Activated gamma-delta T cell treated with Interleukin-2 at 50 U/mL for 16 hours (primary cell): ENCODE results near the gene MDM1.

ENCODE experiments used
- DNase-seq: peaks from one replicate; pipeline ENCODE4 v3.0.0-alpha.2; 2020

Gene MDM1

GRCh38 chr12:68319988-68320623 lies 12.1 kb downstream of the MDM1 start:
- no peak for DNase-seq

DNA sequence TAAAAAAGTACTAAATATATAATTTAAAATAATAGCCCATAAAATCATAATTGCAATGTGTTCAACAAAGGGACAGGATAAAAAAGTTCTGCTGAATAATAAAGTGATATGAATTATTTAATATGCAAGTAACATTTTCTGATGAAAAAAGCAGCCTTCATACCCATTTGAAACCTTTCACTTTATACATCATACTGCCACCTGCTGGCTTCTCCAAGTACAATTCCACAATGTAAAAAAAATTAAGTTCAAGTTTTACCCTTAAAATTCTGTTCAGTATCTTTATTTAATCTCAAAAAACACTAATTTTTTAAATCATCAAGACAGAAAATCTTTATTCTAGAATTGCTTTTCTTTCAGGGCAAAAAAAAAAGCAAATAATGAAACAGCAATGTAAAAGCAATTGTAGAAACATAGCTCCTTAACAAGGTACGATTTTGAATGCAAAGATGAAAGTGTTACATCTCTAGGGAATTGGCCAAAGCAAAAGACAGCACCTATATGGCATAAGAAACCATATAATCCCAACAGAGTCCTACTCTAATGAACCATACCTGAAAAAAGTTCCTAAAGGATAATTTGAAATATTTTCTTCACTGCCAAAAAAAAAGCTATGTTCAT lies 15.0 kb downstream of the MDM1 start:
- peak; percentile 53 for DNase-seq

DNA sequence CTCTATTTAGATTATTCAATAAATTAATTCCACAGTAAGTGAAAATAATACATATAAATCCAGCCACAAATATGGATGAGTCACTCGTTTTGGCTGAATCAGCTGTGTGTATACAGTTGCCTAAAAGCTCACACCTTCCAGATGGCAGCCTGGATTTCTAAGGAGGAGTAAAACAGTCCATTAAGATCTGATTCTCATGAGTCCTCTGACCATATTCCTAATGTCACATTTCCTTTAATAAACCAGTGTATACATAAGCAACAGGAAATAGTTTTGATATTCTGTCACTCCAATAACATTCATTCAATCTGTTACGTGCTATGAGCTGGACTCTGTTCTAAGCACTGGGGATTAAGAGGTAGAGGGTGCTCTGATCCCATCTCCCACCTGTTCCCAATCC lies 21.8 kb downstream of the MDM1 start:
- no peak for DNase-seq

DNA sequence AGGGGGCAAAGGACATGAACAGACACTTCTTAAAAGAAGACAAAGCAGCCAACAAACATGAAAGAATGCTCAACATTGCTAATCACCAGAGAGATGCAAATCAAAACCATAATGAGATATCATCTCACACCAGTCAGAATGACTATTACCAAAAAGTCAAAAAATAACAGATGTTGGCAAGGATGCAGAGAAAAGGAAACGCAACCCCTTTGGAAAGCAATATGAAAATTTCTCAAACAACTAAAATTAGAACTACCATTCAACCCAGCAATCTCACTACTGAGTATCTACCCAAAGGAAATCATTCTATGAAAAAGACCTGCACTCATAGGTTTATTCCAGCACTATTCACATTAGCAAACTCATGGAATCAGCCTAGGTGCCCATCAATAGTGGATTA lies 25.6 kb downstream of the MDM1 start:
- no peak for DNase-seq

DNA sequence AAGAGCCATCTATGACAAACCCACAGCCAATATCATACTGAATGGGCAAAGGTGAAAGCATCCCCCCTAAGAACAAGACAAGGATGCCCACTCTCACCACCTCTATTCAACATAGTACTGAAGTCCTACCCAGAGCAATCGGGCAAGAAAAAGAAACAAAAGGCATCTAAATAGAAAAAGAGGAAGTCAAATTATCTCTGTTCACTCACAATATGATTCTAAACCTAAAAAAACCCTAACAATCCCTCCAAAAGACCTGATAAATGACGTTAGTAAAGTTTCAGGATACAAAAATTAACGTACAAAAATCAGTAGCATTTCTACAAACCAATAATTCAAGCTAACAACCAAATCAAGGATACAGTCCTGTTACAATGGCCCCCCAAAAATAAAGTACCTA lies 26.9 kb downstream of the MDM1 start:
- no peak for DNase-seq

DNA sequence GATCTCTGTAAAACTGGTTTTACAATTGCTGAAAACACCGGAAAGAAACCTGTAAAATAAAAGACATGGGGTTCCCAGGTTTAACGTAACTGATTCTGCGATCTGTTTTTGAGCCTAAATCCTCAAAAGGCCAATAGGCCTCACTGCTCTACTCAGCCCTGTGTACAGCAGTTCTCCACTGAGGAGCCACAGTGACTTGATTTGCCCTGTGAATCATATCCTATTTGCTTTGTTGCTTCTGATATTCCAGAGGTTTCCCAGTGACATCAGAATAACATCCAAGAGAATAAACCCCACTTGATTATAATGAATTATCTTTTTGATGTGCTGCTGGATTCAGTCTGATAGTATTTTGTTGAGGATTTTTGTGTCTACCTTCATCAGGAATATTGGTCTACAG lies 27.5 kb downstream of the MDM1 start:
- no peak for DNase-seq

DNA sequence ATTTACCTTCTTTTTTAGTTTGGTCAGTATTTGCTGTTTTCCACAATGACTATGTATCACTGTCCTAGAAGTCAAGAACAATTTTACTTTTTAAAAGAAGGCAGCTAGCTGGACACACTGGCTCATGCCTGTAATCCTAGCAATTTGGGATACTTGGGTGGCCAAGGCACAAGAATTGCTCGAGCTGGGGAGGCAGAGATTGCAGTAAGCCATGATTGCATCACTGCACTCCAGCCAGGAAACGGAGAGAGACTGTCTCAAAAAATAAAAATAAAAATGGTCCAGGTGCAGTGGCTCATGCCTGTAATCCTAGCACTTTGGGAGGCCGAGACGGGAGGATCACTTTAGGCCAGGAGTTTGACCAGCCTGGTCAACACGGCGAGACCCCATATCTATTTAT lies 28.3 kb downstream of the MDM1 start:
- no peak for DNase-seq

- no peak for DNase-seq
Measured at GRCh38 chr12:68297929-68298328, 34.2 kb downstream of the MDM1 start.

DNA sequence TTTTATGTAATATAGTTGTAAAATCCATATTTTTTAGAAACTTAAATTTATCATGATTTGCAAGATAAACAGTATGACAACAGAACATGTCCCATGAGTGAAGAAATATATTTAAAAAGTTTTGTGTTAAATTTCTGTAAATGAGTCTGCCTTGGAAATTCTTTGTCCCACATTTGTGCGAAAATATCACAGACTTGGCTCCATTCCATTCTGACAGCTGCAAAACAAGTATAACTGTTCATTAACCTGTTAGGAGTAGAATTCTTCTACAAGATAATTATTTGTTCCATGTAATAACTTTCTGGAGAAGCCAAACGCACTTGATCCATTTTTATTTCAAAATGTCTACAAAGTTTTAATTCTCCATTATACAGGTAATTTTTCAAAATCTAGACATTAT lies 37.9 kb downstream of the MDM1 start:
- DNase-seq, result no peak

- no peak for DNase-seq
Measured at GRCh38 chr12:68293347-68293746, 38.8 kb downstream of the MDM1 start.

DNA sequence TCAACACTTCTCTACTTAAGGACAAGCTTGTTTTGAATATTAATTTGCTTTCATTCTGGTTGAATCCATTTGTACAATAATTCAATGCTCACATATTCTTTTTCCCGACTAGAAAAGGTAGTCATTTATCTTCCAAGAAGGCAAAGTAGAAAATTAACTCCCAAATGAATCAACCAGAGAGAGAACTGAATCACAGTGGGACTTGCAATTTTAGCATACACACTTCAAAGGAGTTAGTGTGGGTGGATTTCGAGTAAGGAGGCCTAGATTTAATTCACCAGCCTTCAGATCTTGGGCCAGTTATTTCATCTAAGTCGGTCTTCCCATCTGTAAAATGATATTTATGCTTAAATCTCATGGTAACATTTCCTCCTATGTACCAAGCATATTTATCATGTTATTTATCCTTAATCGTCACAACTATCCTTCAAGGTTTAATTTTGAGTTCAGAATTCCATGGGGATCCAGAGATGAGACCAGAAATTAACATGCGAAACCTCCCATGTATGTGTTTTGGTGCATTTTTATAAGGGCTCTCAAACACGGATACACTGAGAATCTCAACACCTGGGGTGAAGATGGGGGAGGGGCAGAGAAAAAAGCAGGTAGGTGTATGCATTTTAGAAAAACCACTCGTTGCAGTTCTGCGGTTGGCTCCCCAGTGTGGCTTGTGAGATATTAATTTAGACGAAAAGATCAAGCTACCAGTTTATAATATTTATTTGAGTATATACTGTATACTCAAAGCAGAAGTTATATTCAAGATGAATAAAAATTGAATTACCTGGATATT lies 39.8 kb downstream of the MDM1 start:
- DNase-seq, result no peak

GRCh38 chr12:68291396-68292036 lies 40.6 kb downstream of the MDM1 start:
- no peak for DNase-seq

- DNase-seq, result peak; percentile 4
Measured at GRCh38 chr12:68290126-68290525, 42.0 kb downstream of the MDM1 start.

DNA sequence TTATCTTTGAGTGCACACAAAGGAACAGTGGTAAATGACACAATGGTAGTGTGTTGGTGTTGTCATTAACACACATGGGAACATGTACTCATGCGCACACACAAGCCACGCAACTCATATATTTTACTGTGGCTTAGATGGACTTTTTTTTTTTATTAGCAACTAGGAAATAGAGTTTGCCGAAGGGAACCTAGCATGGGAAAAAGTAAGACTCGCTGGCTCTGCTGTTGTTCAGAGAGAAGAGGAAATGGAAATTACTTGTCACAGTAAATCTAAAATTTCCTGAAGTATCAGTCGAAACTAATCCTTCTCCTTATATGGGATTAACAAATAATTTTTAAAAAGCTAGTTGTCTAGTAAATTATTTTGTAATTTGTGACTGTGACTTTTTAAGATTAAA lies 45.1 kb downstream of the MDM1 start:
- DNase-seq, result no peak

DNA sequence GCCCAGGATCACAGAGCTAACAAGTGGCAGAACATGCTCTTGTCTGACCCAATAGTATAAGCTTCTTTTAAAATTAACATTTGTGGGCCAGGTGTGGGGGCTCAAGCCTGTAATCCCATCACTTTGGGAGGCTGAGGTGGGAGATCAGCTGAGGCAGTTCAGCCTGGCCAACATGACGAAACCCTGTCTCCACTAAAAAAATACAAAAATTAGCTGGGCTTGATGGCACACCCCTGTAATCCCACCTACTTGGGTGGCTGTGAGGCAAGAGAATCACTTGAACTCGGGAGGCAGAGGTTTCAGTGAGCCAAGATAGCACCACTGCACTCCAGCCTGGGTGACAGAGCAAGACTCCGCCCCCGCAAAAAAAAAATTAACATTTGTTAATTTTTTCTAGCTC lies 45.8 kb downstream of the MDM1 start:
- no peak for DNase-seq

- DNase-seq, result no peak
Measured at GRCh38 chr12:68285541-68285940, 46.6 kb downstream of the MDM1 start.

DNA sequence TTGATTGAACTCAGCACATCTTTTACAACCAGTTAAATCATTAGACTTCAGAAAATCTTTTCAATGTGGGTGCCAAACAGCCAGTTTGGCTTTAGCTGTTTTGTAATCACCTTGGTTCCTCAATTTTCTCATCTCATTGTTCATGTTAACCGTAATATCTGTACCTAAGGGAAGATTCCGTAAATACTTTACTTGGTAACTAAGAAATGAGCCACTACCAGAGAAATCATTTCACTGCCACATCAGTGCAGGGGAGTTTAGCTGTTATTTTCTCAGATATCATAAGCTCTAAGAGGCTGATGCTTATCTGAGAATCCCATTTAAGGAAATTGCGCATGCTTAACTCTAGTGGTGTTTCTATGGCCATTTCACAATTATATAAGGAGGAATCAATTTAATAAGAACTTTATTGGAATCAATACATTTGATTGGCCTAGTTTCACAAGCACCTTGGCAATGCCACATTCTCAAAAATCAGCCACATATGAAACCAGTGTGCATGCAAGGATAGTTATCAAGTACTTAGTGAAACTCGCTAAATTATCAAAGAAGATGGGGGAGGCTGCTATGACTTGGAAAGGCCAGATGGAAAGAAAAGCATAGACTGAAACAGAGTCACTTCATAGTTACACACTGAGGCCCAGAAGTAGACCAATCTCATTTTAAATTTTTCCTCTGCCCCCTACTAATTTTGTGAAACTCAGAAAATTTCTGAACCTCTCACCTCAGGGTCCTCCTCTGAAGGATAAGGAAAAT lies 50.7 kb downstream of the MDM1 start:
- no peak for DNase-seq

GRCh38 chr12:68280240-68280639 lies 51.9 kb downstream of the MDM1 start:
- DNase-seq, result no peak

DNA sequence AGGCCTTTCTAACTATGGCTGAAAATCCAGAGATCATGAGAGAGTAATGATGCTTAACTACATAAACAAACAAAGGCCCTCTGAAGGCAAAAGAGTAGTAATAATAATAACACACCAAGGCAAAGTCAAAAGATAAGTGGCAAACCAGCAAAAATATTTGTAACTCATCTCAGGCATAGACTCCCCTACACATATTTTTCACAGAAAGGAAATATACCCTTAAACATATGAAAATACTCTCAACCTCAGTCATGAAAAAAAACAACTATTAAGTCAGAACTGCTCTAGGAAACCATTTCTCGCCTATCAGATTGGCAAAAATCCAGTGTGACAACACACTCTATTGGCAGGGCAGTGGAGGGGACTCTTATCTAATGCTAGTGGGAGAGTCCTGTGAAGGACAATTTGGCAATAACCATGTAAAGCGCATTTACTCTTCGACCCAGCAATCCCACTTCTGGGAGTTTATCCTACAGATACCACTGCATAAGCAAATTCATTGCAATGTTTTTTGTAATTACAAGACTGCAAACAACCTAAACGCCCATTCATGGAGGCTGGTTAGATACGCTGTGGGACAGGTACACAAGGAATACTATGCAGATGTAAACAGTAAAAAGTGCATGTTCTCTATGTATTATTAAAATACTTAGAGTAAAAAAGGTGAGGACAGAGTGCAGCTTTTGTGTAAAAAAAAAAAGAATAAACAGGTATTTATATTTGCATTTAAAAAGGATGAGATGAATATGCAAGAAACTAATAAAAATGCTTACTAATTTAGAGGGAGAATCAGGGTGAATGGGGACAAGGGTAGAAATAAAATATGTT lies 52.7 kb downstream of the MDM1 start:
- no peak for DNase-seq

DNA sequence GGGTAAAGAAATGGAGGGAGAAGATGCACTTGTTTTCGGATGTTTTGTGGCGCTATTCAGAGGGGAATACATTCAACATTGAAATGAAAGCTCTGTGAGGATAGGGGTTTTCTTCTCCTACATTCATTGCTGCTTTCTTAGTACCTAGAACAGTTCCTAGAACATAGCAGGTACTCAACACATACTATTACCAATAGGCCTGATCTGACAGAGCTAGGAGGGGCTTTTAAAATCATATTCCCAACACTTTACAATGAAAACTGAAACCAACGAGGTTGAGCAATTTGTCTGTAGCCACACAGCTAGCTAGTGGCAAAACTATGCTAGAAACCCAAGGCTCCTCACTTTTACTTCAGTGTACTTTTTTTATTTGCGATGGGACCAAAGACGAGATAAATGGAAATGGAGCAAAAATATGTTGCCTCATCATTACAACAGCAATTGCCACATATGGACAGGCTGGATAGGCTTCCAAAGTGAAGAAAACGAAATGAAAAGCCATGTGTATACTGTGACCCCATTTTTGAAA lies 55.7 kb downstream of the MDM1 start:
- DNase-seq, result no peak

DNA sequence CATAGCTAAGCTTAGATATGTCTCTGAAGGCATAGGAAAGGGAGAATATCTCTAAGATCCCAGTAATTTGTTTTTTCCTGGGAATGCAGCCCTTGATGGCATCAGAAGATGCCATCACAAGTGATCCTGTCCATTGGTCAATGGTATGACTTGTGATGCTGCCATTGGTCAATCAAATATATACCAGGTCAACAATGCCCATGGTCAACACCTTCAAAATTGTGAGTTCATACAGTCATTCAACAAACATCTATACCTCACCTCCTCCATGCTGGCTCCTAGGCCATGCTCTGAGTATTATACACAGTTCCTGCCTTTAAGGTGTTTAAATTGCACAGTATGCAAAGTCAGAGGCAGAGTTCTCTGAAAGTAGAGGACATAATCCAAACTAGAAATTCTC lies 59.4 kb downstream of the MDM1 start:
- no peak for DNase-seq

GRCh38 chr12:68271346-68271745 lies 60.8 kb downstream of the MDM1 start:
- DNase-seq, result no peak
